Spleen (tissue), 11 donors: Measurements from ENCODE around the gene PITPNC1. TPM values are rescaled to one million over a fixed set of nuclear protein-coding genes. Genes with fewer than 3 reads are reported as not detected.

Source experiments
- DNase-seq: peaks from one replicate; pipeline ENCODE4 v3.0.0-alpha.2; 2020
- H3K27ac ChIP-seq, 8 donors: fragments of 200-600 bp; sonication (generic) in 7 of 8; 1 replicate in 4 of 8; 2 replicates in 4 of 8; pipeline versions ENCODE4 v1.5.0 to v1.8.0; 2016 to 2021; ENCODE audit warnings: inconsistent platforms in 4 of 8, mild to moderate bottlenecking in 4 of 8, moderate library complexity in 1 of 8
- H3K27me3 ChIP-seq, 7 donors: fragments of 200-600 bp; sonication (generic) in 6 of 7; replicated peaks in 1 of 7; 1 replicate in 4 of 7; 2 replicates in 3 of 7; pipeline versions ENCODE4 v1.5.0 to v1.8.0; 2016 to 2021; ENCODE audit warnings: inconsistent platforms in 3 of 7, mild to moderate bottlenecking in 1 of 7
- H3K36me3 ChIP-seq, 6 donors: fragments of 200-600 bp; sonication (generic) in 5 of 6; 1 replicate in 4 of 6; 2 replicates in 2 of 6; pipeline versions ENCODE4 v1.5.0 to v1.8.0; 2016 to 2021; ENCODE audit warnings: inconsistent platforms in 2 of 6
- H3K4me1 ChIP-seq, 6 donors: fragments of 200-600 bp; sonication (generic) in 5 of 6; 1 replicate in 3 of 6; 2 replicates in 3 of 6; pipeline versions ENCODE4 v1.5.0 to v1.8.0; 2016 to 2021; ENCODE audit warnings: inconsistent platforms in 3 of 6
- H3K4me3 ChIP-seq, 8 donors: fragments of 200-600 bp; sonication (generic) in 7 of 8; 1 replicate in 4 of 8; 2 replicates in 4 of 8; pipeline versions ENCODE4 v1.5.0 to v1.8.0; 2016 to 2021; ENCODE audit warnings: inconsistent platforms in 4 of 8, mild to moderate bottlenecking in 4 of 8, moderate library complexity in 2 of 8
- H3K9me3 ChIP-seq, 8 donors: fragments of 200-600 bp; sonication (generic) in 7 of 8; 1 replicate in 4 of 8; 2 replicates in 4 of 8; pipeline versions ENCODE4 v1.5.0 to v1.8.0; 2016 to 2021; ENCODE audit warnings: inconsistent platforms in 4 of 8
- CTCF ChIP-seq, 11 experiments: fragments of 200-600 bp in 7 of 11; fragments of 450-650 bp in 4 of 11; sonication (generic) in 4 of 11; IDR thresholded peaks in 8 of 11; conservative IDR thresholded peaks in 3 of 11; 1 replicate in 7 of 11; 2 replicates in 4 of 11; pipeline versions ENCODE4 v1.4.0 to v1.8.0; 2016 to 2021; ENCODE audit warnings: antibody characterized with exemption in 11 of 11, inconsistent platforms in 4 of 11, mild to moderate bottlenecking in 1 of 11
- POLR2A ChIP-seq, 3 donors: fragments of 450-650 bp; IDR thresholded peaks; one replicate each; pipeline ENCODE4 v1.5.1; 2017; ENCODE audit warnings: antibody characterized with exemption in 3 of 3, mild to moderate bottlenecking in 1 of 3
- POLR2AphosphoS5 ChIP-seq, 3 donors: sonication (generic); formaldehyde crosslinking; IDR thresholded peaks; one replicate each; pipeline ENCODE4 v1.5.1; 2017; ENCODE audit warnings: antibody characterized with exemption in 3 of 3
- WGBS, 5 donors: extraction: QIAGEN DNeasy Blood & Tissue Kit in 3 of 5; methylation state at CpG; one replicate each; pipeline versions ENCODE4 v1.1.5 to v1.1.7; 2013 to 2018; 5-methylcytosine and 5-hydroxymethylcytosine counted together
- intact Hi-C: fragments of 100-400 bp; cut with DNase I; formaldehyde crosslinking; loops from one replicate; pipeline ENCODE4 v1.15.0; 2023; ENCODE audit warnings: low total_unique reads
- polyA plus RNA-seq, 3 donors: library from polyadenylated mRNA; stranded (reverse); fragments of 200-250 nt; gene quantifications; one replicate each; pipeline ENCODE4 v1.2.1, GENCODE V29; 2013
- total RNA-seq, 7 donors: library from RNA; depleted of rRNA in 3 of 7; stranded (reverse); fragments of >200 nt in 3 of 7; fragmentation: NEBNext Ultra II Directional in 4 of 7; extraction: Animal tissue kit (Norgen Biotek cat#: 25700) in 4 of 7; gene quantifications; one replicate each; pipeline versions ENCODE4 v1.1.0 to v1.2.1, GENCODE V29; 2016 to 2021
- donor health status: healthy with polysubstance abuse.
- donor health status: DM: no; HTN: no; CAD: no; lungs with moderate emphysema.
- donor health status: DM: no; HTN: no; CAD: no.
- donor health status: Bipolar disorder and iron deficiency.
- donor health status: healthy.
- donor health status: DM: no; HTN: no; CAD: no.
- donor health status: DM: yes; HTN: yes; CAD: no.

The PITPNC1 gene
- total and polyA plus RNA-seq, 10 donors = 5.8 to 33.8 (median 18.8) TPM

GRCh38 chr17:67499685-67500084 lies 122.6 kb downstream of the PITPNC1 start:
- TF ChIP-seq POLR2AphosphoS5 (IDR thresholded peaks at IDR 0.05) = no peak
- no peak for TF ChIP-seq POLR2A (IDR thresholded peaks at IDR 0.05)
- no peak for TF ChIP-seq CTCF (IDR thresholded peaks at IDR 0.05 in 8 of 11, conservative IDR thresholded peaks at IDR 0.05 in 3 of 11)
- intact Hi-C loops = no loop called here

GRCh38 chr17:67500261-67500660 lies 123.2 kb downstream of the PITPNC1 start:
- intact Hi-C loops = no loop called here
- H3K9me3 ChIP-seq = peaks cover 0 to 9% (median 0%) of the 10 kb centered on the region in 8 donors

More at GRCh38 chr17:67499685-67500084, 122.6 kb downstream of the PITPNC1 start:
- DNase-seq = no peak
- no peak overlapping the region for H3K4me3 ChIP-seq
- WGBS, 5 donors = 89 to 94% (median 92%) methylated on average over 4 of the region's 4 CpGs
- peaks cover 0 to 10% (median 0%) of the 10 kb centered on the region in 8 donors for H3K9me3 ChIP-seq
- H3K27ac ChIP-seq = no peak overlapping the region
- H3K27me3 ChIP-seq = no peaks in the 10 kb centered on the region
- H3K36me3 ChIP-seq = no peaks in the 10 kb centered on the region
- peaks cover 0 to 30% (median 0%) of the 10 kb centered on the region in 6 donors for H3K4me1 ChIP-seq

GRCh38 chr17:67500677-67501300 lies 123.7 kb downstream of the PITPNC1 start:
- TF ChIP-seq CTCF (IDR thresholded peaks at IDR 0.05 in 8 of 11, conservative IDR thresholded peaks at IDR 0.05 in 3 of 11) (no peak), POLR2AphosphoS5 (IDR thresholded peaks at IDR 0.05) (no peak), POLR2A (IDR thresholded peaks at IDR 0.05) (no peak)
- 95 to 98% (median 96%) methylated on average over 11 of the region's 11 CpGs for WGBS, 5 donors
- intact Hi-C loops = no loop called here

More at GRCh38 chr17:67500261-67500660, 123.2 kb downstream of the PITPNC1 start:
- Histone ChIP-seq H3K36me3 (no peaks in the 10 kb centered on the region), H3K4me3 (no peak overlapping the region), H3K27me3 (no peaks in the 10 kb centered on the region), H3K4me1 (peaks cover 0 to 30% (median 0%) of the 10 kb centered on the region in 6 donors), H3K27ac (no peak overlapping the region)
- DNase-seq = no peak
- WGBS, 5 donors = 69 to 82% (median 74%) methylated on average over 2 of the region's 2 CpGs
- TF ChIP-seq POLR2A (IDR thresholded peaks at IDR 0.05) (no peak), CTCF (IDR thresholded peaks at IDR 0.05 in 8 of 11, conservative IDR thresholded peaks at IDR 0.05 in 3 of 11) (no peak), POLR2AphosphoS5 (IDR thresholded peaks at IDR 0.05) (no peak)

GRCh38 chr17:67502151-67502550 lies 125.1 kb downstream of the PITPNC1 start:
- Histone ChIP-seq H3K9me3 (peaks cover 0 to 2% (median under 1%) of the 10 kb centered on the region in 8 donors), H3K4me3 (no peak overlapping the region), H3K27me3 (no peaks in the 10 kb centered on the region), H3K4me1 (peaks cover 0 to 21% (median 0%) of the 10 kb centered on the region in 6 donors), H3K27ac (no peak overlapping the region), H3K36me3 (no peaks in the 10 kb centered on the region)
- intact Hi-C loops = no loop called here
- 84 to 94% (median 91%) methylated on average over 3 of the region's 3 CpGs for WGBS, 5 donors
- TF ChIP-seq POLR2A (IDR thresholded peaks at IDR 0.05) = no peak
- TF ChIP-seq POLR2AphosphoS5 (IDR thresholded peaks at IDR 0.05) = no peak
- TF ChIP-seq CTCF (IDR thresholded peaks at IDR 0.05 in 8 of 11, conservative IDR thresholded peaks at IDR 0.05 in 3 of 11) = no peak
- no peak for DNase-seq

More at GRCh38 chr17:67500677-67501300, 123.7 kb downstream of the PITPNC1 start:
- Histone ChIP-seq H3K4me3 (no peak overlapping the region), H3K36me3 (no peaks in the 10 kb centered on the region), H3K4me1 (peaks cover 0 to 30% (median 0%) of the 10 kb centered on the region in 6 donors), H3K9me3 (peaks cover 0 to 4% (median 0%) of the 10 kb centered on the region in 8 donors), H3K27ac (no peak overlapping the region), H3K27me3 (no peaks in the 10 kb centered on the region)
- no peak for DNase-seq
